HG03558 (cell line): ENCODE results near the gene CRACR2B.

ENCODE experiments used
- ATAC-seq: cut with Tn5 transposase; IDR thresholded peaks from one replicate; pipeline ENCODE4 v1.9.1; 2021; ENCODE audit warnings: moderate number of reproducible peaks; ENCODE audit not compliant: unreplicated experiment; ENCODE audit errors: extremely low read depth

CRACR2B gene

GRCh38 chr11:794013-794765 is 33.5 kb upstream of the CRACR2B start:
- ATAC-seq, result no peak

- ATAC-seq, result no peak
These were observed 32.7 kb upstream of the CRACR2B start for GRCh38 chr11:794766-795633.

DNA sequence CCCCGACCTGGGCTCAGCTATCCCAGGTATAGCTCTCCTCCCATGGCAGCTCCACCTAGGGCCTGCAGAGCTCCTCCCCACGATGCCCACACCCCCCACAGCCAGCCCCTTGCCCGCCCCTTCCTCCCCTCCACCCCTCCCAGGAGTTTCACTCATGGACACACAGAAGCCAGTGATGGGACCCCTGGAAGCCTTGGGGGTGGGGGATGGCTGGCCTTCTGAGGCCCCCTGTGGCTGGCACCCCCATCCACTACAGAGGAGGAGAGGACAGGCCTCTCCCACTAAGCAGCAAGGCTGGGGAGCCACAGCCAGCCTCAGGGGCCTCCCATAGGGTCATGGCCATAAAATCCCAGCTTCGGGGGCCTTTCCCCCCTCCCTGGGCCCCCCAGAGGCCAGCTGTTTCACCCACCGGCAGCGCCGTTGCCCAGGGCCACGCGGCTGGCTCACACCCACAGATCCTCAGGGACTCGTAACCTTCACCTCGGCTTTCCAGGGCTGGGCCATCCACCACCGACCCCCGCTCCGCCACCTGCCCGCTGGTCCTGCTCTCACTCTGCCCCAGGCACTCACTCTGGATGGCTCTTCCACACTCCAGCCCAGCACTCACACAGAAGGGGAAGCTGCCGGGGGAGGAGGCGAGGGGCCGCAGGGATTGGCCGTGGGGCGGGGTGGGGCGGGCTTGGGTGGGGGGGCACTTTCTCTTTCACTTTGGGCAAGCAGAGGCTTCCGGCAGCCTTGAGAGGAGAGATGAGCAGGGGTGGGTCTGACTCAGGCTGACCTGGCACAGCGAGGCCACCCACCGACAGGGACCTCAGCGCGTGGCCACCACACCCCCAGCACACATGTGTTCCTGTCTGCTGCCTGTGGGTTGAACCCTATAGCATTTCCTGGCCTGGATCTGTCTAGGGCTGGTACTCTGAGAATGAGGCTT is 31.8 kb upstream of the CRACR2B start:
- no peak for ATAC-seq

GRCh38 chr11:796565-797295 is 31.0 kb upstream of the CRACR2B start:
- no peak for ATAC-seq

DNA sequence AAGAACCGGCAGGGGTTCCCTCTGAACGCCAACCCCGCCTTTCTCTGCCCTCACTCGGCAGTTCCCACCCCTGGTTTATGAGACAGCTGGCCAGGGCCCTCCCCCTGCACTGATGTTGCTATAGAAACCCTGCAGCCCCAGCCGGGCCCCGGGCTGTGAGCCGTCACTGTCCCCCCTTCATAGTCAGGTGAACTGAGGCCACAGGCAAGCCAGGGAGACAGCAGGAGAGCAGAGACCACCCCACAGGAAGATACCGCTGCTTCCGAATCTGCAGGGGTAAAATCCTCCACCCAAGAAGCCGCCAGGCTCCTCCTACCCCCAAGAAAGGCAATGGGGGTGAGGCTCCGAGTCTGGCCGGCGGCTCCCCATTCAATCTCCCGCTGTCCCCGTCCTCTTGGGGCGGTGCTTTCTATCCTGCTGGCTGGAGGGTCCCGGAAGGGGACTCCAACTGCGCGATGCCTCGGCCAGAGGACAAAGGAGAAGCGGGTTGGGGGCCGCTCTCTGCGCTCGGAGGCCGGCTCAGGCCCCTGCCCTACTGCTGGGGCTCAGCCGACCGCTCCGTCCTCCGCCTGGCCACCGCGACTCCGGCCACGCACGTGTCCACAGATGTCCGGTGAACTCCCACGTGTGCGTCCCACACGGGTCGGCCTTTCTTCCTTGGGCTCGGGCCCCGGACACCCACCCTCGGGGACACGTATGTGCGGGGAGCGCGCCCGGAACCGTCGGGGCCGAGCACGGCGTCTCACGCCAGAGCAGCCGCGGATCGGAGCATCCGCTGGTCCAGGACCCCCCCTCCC is 30.2 kb upstream of the CRACR2B start:
- ATAC-seq, result peak; percentile 6

DNA sequence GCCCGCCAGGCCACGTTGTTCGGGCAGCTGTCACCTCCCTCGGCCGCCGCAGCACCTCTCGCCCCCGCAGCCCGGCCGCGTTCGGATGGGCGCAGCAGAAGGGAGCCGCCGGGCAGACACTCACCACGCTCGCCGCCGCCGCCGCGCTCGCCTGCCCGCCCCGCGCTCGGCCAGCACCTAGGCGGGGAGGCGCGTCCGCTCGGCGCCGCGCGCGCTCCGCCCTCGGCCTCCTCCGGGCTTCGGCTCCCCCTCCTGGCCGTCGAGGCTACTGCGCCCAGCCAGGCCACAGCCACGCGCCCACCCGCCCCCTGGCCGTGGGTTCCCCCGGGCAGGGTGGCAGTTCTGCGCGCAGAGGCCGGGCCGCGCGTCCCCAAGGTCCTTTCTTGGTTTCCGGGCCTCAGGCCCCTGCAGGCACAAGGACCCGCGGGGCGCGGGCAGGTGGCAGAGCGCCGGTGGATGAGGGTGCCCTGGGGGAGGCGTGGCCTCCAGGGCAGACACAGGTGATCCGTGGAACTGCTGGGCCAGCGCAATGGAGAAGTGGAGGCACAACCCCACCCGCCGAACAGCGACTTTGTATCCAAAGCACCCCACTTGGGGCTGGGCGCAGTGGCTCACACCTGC is 29.5 kb upstream of the CRACR2B start, which contains the start of gene SLC25A22:
Gene SLC25A22, minus strand, starts transcription at position 189 of the 621 bp plus-strand sequence. CDS start 3,275 bp downstream, outside the sequence.
- peak; percentile 37 for ATAC-seq

GRCh38 chr11:799641-800316 is 27.9 kb upstream of the CRACR2B start:
- ATAC-seq, result no peak

GRCh38 chr11:800473-800872 is 27.2 kb upstream of the CRACR2B start:
- ATAC-seq, result no peak

DNA sequence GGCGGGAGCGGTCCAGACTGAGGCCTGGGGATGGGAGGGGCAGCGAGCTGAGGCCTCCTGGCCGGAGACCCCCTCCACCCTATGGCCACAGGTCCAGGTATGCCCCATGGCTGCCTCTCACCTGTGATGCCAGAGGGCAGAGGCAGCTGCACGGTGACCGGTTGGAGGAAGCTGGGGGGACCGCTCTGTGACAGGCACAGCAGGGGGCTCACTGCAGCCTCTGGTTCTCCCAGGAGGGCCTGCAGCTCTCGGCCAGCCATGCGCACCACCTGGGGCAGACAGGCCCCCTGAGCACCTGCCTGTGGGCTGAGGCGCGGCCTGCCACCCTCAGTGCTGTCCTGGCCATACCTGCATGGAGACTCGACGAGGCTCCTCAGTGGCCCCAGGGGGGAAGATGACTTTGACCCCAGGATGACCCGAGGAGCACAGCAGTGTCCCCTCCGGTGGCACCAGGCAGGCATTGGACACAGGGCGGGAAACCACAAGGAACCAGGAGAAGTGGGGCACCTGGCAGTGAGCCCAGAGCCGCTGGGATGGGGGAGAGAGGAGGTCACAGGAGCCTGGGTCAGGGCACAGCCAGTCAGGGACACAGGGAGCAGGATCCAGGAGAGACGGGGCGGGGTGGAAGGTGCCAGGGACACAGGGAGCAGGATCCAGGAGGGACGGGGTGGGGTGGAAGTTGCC is 26.5 kb upstream of the CRACR2B start:
- no peak for ATAC-seq

GRCh38 chr11:802018-802617 is 25.6 kb upstream of the CRACR2B start:
- ATAC-seq, result no peak

- no peak for ATAC-seq
These were observed 24.8 kb upstream of the CRACR2B start for GRCh38 chr11:802693-803466.

DNA sequence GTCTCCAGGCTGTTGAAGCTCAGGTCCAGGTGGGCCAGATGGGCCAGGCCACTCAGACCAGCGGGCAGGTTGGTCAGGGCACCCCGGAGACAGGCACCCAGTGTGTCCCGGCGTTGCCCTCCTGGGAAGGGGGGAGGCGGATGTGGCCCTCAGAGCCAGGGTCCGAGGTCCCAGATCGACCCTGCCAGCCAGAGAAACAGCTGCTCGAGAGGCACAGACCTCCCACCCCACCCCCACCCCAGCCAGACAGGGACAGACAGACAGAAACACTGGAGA is 24.3 kb upstream of the CRACR2B start:
- ATAC-seq, result no peak

- no peak for ATAC-seq
These were observed 23.7 kb upstream of the CRACR2B start for GRCh38 chr11:803770-804598.

DNA sequence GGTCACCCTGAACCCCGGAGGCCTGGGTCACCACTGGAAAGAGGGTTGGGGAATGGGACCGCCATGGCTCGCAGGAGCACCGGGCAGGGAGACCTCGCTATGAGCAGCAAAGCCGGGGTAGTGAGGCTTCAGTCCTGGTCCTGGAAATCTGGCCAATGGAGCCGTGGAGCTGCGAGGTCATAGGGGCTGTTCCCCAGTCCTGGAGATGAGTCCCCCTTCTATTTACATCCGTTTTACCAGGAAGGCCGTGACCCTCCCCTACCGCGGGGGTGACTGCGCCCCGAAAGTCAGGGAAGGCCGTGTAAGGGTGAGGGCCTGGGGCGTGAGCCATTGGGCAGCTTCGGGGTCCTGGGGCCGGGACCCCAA is 23.1 kb upstream of the CRACR2B start:
- ATAC-seq, result no peak

DNA sequence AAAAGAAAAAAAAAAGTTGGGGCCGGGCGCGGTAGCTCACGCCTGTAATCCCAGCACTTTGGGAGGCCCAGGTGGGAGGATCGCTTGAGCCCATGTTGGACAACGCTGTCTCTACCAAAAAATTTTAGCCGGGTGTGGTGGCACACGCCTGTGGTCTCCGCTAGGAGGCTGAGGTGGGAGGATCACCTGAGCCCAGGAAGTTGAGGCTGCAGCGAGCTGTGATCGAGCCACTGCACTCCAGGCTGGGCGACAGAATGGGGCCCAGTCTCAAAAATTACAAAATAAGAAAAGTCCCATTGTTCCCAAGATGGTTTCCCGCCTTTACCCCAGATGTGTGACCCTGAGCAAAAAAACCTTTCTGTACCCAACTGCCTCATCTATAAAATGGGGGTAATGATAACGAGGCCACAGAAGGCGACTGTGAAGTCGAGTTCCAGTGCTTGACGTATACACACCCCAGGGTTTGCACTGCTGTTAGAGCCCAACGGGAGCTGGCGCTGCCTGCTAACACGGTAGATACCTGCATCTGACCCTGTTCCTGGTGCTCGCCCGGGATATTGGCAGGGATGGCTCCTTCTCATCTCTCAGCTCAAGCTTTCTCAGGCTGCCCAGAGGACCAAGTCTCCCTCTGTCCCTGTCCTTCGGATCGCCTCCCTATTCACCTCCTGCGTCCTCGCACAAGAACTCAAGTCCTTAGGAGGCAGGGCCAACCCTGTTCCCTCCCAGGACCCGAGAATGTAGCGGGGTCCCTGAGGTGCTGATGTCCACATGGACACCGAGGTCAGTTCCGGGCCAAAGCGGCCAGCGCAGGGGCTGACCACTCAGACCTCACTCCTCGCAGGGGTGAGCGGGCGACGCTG is 19.1 kb upstream of the CRACR2B start:
- ATAC-seq, result no peak
